GM21786 (cell line): ENCODE measurements around the gene RBM47.
A peak's percentile ranks its signal among the peaks of the same experiment; 100 is the strongest.
"Not testable (repeated sequence)": the region's sequence is repeated elsewhere in the genome, so short reads cannot be mapped to it uniquely, and the experiment has no call there.

ENCODE experiments used
- ATAC-seq: cut with Tn5 transposase; IDR thresholded peaks from one replicate; pipeline ENCODE4 v1.9.1; 2021; ENCODE audit not compliant: unreplicated experiment

Gene RBM47

DNA sequence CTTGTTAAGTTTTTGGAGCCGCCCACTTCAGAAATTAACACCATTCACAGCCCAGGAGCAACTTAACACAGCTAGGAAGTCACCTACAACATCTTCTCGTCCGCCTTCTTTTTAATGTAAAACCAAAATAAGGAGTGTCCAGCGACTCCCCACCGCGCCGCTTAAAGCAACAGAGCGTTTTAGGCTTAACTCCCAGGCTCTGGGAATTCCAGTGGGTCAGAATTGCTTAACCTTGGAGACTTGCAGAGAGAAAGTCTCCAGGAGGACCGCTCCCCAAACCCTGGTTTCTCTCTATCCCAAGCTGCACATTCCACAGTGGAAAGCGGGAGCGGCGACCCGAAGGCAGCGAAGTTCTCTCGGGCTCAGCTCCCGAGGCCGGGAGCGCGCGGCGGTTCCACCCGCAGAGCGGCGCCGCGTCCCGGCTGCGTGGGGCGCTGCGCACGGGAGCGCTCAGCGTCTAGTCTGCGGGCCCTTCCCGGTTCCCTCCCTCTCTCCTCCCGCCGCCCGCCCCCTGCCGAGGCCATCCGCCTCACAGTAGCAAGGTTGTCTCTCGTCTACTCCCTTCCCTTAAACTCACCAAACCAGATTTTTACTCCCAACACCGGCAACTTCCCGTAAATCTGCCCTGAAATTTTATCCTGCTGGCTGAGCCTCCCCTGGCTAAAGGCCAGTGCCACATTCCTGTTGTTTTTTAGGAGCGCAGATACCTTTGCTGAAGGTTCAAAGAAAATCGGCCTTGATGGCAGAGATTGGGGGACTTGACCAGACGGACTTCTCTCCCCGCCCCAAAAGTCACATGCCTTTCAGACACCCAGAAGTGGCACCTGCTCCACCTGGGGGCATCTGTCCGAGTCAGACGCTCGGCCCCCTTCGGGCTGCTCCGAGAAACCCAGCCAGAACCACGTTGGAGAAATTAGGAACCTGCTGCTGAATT lies at the start of gene RBM47:
RBM47 (minus strand) TSS at position 464 of the 934 bp plus-strand sequence. CDS start 190,971 bp downstream, outside the sequence.
- peak; percentile 33 for ATAC-seq

DNA sequence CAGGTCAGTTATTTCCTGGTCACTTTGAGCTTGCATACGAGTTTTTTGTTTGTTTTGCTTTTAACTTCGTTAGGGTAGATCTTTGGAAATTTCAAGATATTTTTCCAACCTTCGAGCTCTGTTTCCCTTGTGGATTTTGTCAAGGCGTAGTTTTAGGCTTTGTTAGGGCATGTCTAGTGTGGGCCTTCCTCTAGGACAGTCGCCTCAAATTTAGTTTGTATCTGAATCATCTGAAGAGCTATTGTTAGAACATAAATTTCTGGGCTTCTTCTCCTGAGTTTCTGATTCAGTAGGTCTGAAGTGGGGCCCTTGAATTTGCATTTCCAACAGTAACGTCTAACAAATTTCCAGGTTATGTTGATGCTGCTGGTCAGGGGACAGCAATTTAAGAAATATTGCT lies 48.8 kb upstream of the RBM47 start:
- ATAC-seq = no peak

DNA sequence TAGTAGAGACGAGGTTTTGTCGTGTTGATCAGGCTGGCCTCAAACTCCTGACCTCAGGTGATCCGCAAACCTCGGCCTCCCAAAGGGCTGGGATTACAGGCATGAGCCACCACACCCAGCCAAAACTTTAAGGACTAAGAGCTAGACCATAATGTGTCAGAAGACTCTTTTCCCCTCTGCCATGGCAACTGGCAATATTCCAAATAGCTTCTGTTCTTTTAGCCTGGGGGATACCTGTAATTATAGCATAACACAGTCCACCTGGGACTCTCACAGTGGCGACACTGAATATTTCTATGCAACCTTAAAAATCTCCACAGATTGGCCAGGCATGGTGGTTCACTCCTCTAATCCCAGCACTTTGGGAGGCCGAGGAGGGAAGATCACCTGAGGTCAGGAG lies 45.5 kb upstream of the RBM47 start:
- ATAC-seq = no peak

DNA sequence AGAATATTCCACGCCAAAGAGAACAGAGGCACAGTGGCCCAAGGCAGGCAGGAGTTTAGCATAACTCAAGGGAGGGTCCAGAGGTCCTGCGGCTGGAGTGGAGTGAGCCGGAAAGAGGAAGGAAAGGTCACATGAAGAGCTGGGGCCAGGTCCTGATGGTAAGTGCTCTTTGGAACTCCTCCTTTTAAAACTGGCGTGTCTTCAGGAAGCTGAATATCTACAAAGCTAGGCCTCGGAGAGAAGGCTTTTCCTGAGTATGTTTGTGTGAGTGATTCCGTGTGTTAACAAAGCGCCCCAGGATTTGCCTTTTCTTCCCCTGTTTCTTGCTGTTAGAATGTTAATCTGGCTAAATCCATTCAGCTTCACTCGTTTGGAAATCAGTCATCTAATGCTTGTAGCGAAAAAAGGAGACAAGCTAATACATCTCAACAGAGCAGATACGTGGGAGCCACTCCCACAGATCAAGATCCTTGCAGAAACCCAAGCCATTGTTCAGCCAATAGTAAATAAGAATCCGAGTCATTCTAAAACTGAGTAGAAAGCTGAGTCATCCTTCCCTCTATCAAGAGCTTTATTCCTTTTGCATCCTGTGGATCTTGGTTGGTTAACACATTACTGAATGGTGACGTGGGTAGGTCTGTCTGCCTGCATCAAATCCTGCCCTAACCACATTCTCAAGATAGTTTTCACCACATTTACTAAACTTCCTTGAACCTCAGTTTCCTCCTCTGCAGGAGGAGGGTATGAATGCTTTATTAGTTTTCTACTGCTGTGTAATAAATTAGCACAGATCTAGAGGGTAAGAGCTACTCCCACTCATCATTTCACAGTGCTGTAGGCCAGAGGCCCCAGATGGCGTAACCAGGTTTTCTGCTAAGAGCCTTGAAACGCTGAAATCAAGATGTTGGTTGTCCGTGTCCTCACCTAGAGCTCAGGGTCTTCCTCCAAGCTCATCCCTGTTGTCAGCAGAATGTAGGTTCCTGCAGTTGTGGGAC lies 43.2 kb upstream of the RBM47 start:
- ATAC-seq = peak; percentile 70

DNA sequence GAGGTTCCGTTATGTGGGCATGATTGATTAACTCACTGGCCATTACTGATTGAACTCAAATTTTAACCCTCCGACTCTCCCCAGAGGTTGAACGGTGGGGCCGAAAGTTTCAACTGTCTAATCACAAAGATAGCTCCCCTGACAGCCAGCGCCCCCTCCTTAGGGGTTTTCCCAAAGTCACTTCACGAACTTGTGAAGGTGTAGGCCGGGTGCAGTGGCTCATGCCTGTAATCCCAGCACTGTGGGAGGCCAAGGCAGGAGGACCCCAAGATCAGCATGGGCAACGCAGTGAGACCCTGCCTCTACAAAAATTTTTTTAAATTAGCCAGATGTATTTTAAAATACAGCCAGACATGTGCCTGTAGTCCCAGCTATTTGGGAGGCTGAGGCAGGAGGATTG lies 39.8 kb upstream of the RBM47 start:
- ATAC-seq = peak; percentile 34

DNA sequence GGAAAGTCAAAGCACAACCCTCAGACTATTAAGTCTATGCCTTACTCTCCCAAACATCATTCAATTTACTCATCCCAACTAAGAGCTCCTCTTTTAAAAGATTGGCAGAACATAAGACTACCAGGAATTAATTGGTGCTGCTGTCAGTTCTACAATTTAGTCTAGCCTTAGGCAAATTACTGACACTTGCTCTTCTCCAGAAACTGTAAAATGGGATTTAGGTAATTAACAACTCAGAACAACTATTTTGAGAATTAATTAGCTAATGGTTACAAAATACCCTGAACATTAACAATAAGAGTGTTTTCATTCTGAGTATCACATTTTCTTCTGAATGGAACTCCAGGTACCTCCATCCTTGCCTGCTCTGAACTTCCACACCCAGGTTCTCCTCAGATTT lies 36.2 kb upstream of the RBM47 start:
- no peak for ATAC-seq

DNA sequence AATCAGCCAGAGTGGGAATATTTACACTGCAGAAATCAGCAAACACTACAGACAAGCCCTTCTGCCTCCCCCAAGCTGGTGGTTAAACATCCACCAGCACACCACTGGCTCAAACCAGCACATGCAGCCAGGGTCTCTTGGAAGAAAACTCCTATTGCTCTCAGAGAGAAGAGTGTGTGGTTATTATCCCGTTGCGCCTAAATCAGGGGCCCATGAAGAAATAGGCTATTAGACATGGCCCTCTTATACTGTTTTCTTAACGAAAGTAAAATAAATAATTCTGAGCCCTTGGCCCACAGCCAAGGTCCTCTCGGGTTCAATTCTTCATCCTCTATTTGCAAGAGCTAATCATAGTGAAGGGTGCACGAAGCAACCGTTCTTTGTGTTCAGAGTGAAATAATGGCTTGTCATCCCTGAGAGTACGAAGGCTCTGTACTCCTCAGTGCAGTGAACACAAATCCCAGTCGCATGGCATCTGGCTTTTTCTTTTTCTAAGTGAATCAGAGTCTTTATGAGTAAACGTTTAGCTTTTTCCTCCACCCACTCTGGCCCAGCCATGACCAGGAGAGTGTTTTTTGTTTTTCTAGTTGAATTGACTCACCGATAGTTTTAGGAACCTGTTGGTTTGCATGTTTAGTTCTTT lies 33.4 kb upstream of the RBM47 start:
- ATAC-seq = peak; percentile 75

DNA sequence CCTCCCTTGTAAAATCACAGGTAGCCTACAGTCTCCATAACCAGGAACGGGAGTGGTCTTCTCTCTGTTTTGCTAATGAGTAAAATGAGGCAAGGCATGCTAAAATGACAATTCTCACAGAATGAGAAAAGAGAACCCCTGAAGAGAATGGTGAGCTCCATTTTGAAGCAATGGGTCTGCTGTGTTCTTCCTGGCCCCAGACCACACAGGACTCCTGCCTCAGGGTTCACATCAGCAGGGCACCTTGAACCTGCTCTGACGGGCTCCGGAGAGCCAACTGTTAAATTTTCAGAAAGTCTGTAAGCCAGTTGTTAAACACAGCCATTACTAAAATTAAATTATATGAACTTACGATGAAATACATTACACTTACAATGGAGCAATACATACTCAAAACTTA lies 32.1 kb upstream of the RBM47 start:
- ATAC-seq = no peak

DNA sequence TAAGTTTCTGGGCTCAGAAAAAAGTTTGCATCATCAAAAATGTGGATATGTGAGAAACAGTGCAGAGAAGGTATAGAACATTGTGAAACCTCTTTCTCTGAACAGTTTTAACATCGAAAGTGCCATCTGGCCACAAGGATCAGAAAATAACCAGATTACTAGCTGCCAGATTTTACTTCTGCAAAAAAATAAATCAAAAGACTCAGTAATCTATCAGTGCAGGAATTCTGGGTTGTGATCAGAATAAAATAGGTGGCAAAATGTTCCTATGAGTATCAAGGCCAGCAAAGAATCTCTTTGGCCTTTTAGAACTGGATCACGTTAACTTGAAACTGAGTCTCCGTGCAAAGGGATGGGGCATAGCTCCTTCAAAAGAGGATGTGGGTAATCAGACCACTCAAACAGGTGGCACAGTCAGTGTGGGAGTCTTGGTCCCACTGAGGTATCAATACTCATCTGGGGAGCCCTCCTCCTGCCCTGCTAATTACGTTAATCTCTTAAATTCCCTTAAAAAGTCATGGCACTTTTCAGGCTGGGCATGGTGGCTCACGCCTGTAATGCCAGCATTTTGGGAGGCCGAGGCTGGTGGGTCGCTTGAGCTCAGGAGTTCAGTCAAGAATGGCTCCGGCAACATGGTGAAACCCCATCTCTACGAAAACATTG lies 26.7 kb upstream of the RBM47 start:
- peak; percentile 94 for ATAC-seq

DNA sequence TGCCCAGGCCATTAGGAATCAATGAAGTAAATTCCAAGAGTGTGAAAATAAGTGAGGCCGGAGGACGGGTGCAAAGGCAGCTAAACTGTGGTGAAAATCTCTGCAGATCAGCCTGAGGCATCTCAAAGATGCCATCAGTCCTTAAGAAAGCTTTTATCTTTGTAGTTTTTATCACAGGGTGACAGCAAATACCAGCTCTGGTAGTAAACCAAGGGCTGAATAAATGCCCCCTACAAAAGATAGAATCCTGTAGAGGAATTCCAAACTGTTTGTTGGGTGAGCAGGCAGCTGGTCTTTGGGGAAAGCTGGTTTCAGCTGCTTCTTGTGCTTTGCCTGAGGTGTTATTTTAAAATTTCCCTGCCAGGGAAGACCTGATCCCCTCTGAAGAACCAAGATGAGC lies 21.6 kb upstream of the RBM47 start:
- no peak for ATAC-seq

DNA sequence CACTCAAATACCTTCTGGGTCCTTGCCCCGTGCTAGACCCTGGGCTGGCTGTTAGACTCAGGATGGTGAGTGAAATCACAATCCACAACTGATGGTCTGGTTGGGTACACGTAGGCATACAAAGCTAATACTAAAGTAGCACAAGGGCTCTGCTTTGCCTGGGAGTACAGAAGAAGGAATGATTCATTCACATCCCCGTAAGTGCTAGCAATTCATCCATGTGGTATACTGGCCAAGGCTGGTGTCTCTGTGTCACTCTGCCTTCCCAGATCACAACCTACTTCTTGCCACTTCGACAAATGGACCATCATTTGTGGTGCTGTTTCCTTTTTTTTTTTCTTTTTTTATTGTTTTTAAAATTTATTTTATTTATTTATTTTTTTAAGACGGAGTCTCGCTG lies 19.7 kb upstream of the RBM47 start:
- no peak for ATAC-seq

DNA sequence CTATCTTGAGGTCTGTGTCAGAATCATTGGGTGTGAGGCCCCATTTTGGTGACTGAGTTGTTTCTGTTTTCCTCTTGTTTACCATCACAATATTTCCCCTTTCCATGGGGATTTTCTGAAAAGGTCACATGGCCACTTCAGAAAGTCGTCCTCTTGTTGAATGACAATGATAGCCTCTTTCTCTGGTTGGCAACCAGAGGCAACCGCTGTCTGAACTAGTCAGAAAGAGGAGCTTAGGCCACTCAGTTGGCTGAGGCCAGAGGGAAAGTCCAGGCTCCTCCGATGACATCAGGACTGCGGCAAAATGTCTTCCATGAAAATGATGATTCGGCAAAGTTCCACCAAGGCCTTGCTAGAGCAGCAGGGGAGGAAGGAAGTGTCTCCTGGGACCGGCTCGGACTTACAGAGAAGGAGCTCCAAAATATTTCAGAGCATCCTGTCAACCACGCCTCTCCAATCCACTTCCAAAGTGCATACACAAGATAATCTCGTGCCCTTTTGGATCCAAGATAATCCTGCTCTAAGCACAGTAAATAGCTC lies 19.1 kb upstream of the RBM47 start:
- ATAC-seq = no peak

DNA sequence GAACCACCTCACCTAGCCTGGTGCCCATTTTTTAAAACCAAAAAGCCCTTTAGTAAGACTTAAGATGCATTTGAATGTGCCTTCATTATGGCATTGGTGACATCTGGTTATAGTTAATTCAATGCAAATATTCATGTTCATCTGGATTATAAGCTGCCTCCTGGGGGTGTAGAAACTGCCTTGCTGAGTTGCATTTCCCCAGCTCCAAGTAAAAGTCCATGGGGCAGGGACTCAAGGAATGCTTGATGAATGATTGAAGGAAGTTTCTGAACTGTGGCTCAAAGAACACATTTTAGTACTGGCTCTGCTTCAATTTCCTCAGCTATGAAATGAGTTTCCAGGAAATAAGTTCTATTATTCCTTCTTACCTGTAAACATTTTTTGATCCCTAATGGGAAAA lies 18.5 kb upstream of the RBM47 start:
- no peak for ATAC-seq

DNA sequence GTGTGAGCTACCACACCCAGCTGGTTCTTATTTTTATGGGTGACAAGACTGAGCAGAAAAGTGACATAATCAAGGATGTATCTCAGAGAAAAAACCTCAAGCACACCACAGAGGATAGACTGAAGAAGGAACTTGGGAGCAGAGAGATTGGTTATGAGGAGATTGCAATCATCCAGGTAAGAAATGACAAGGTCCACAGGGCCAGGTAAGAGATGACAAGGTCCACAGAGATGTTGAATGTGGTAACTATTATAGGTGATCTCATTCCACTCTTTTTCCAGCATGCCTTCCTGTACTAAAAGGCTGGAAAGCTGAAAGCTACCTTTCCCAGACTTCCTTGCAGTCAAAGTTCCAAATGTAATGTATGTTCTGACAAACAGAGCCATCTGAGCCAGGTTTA lies 15.9 kb upstream of the RBM47 start:
- no peak for ATAC-seq

DNA sequence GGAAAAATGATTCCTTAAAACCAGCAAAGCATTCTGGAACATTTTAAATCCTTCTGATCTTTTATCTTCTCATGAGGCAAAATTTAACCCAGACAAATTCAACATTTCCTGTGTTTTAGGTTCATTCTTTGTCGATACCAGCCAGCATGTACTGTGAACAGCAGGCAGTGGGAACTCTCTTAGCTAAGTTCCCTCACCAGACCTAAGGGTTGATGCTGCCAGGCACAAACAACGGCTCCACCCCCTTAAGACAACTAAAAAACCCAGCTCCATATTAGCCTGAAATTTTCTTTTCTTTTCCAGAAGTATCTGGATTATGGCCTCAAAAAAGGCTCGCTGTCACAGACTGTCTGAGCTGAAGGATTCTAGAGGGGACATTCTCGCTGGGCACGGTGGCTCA lies 2.4 kb upstream of the RBM47 start:
- no peak for ATAC-seq

DNA sequence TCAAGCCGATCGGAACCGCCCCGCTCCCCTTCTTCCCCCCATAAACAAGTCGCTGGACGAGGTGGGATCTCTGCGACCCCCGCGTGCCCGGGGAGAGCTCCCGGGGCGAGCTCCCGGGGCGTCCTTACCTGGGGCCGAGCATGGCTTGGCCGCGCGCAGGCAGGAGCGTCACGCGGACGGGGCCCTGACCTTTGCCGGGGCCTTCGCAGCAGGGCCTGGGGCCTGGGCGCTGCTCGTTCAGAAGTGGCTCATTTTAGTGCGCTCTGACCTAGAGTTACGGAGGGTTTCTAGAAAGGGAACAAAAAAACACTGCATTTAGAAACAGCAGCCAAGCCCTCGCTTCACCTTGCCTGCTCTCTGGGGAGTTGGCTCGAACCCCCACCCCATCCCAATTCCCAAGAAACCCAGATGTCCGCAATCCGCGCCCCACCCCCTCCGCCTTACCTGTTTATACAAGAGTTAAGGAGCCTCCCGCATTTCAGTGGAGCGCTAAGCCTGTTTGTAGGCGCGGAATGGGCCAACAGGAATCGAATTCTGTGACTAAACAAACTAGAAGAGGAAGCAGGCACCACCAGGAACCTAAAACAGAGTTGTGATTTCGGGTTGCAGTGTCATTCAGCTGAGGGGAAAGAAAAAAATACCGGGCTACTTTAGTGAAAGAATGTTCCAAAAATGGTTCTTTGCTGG lies 814 bp upstream of the RBM47 start:
- ATAC-seq = peak; percentile 51

DNA sequence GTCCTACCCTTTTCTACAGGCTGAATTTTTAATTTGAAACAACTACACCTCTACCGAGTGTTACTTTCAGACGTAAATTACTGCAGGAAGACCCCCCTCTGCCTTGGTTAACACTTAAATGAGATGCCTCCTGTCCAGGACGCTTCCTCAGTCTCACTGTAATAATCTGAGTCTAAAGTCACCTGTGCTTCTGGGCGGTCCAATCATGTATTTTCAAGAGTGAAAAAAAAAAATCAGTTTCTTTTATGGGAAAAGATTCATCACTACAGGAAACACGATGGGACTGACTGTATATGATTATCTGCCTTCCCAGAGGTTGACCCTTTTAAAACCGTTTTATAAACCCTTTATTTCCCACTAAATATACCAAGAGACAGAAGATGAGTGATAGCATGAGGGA lies 776 bp downstream of the RBM47 start:
- ATAC-seq = no peak

DNA sequence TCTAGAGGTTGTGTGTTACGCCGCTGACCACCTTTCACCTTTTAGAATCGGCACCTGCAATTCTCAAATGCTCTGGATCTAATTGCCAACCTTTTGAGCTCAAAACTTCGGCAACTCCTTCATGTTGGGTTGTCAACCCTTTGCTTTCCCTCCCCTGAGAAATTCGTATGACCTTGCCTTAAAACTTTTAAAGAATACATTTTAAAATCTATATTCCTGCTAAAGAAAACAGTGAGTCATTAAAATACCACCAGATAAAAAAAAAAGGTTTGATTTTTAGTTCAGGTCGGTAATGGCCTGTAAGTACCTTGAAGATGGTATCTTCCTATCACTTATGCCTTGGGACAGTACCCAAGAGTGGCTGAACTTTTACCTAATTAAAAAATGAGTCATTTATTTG lies 1.3 kb downstream of the RBM47 start:
- not testable (repeated sequence) for ATAC-seq

DNA sequence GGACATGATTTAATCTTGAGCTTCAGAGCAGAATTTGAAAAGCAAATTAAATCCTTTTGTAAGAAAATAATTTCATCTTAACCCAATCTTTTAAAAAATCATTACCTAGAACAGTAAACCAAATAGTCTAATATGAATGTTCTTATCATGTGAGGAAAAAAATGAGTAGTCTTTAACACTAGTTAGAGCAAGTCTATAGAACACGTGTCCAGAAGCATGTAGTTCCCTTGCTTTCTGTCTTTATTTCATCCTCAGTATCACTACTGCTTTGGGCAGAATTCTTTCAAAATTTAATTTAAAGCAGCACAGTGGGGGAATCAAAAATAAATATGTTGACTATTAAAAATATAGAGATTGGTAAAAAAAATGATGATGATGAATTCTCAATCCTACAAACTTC lies 2.1 kb downstream of the RBM47 start:
- ATAC-seq = no peak
